Activated naive CD8-positive, alpha-beta T cell (primary cell): ENCODE data around the gene KIN.
"Not testable (repeated sequence)": the region's sequence is repeated elsewhere in the genome, so short reads cannot be mapped to it uniquely, and the experiment has no call there.

Experiments
- H3K27ac Mint-ChIP-seq: one replicate; pipeline ENCODE4 v1.8.0; 2021; ENCODE audit warnings: mixed read lengths
- H3K27me3 Mint-ChIP-seq: one replicate; pipeline ENCODE4 v1.8.0; 2021; ENCODE audit warnings: mixed read lengths
- H3K36me3 Mint-ChIP-seq: one replicate; pipeline ENCODE4 v1.8.0; 2021; ENCODE audit warnings: mixed read lengths
- H3K4me1 Mint-ChIP-seq: one replicate; pipeline ENCODE4 v1.8.0; 2021; ENCODE audit warnings: low read depth, mixed read lengths
- H3K4me3 Mint-ChIP-seq: one replicate; pipeline ENCODE4 v1.8.0; 2021; ENCODE audit warnings: mild to moderate bottlenecking, mixed read lengths
- H3K9me3 Mint-ChIP-seq: one replicate; pipeline ENCODE4 v1.8.0; 2021; ENCODE audit warnings: low read depth, mixed read lengths

Gene KIN

DNA sequence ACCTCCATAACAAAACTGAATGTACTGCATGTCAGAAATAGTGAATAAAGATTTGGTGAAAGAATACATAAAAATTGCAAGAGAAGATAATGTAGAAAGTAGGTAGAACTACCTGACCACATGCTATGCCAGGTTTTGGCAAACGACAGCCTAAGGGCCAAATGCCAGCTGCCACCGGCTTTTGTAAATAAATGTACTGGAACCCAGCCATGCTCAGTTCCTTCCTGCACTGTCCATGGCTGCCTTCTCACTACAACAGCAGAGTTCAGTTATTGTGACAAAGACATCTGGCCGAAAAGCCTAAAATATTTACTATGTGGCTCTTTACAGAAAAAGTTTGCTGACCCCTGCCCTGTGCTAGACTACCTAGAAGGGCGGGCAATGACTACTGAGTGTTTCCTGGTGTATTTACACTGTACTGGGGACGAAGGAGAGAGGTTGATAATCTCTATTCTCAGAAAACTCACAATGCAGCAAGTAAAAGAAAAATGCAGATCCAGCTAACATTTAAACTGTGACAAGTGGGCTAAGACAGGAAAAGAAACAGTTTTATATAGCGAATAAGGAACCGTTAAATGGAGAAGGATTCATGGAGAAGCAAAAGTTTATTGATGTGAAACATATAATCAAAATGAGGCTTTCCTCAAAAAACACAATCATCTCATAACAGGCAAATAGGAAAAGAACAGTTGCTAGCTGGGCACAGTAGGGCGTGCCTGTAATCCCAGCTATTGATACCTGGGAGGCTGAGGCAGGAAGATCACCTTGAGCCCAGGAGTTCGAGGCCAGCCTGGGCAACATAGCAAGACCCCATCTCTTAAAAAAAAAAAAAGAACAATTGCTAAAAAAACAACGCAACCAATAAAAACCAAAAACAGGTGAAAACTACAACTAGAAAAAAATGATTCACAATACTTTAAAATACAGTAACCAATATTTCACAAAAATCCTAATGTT, 13.7 kb downstream of the KIN start:
- Mint-ChIP-seq H3K4me3 (no peak overlapping the region), H3K4me1 (no peaks in the 10 kb centered on the region), H3K9me3 (no peaks in the 10 kb centered on the region), H3K27ac (no peak overlapping the region), H3K36me3 (peaks cover 17% of the 10 kb centered on the region), H3K27me3 (no peaks in the 10 kb centered on the region)

GRCh38 chr10:7768417-7768816, 19.4 kb downstream of the KIN start:
- no peak overlapping the region for H3K4me3 Mint-ChIP-seq
- H3K4me1 Mint-ChIP-seq: no peaks in the 10 kb centered on the region
- H3K27ac Mint-ChIP-seq: no peak overlapping the region
- H3K27me3 Mint-ChIP-seq: no peaks in the 10 kb centered on the region
- H3K9me3 Mint-ChIP-seq: no peaks in the 10 kb centered on the region
- peaks cover 15% of the 10 kb centered on the region for H3K36me3 Mint-ChIP-seq

- H3K4me3 Mint-ChIP-seq: no peak overlapping the region
- H3K9me3 Mint-ChIP-seq: no peaks in the 10 kb centered on the region
- peaks cover 16% of the 10 kb centered on the region for H3K36me3 Mint-ChIP-seq
- H3K27ac Mint-ChIP-seq: no peak overlapping the region
- H3K4me1 Mint-ChIP-seq: no peaks in the 10 kb centered on the region
- H3K27me3 Mint-ChIP-seq: no peaks in the 10 kb centered on the region
These were observed 20.6 kb downstream of the KIN start for GRCh38 chr10:7767209-7767608.

GRCh38 chr10:7766241-7766640, 21.6 kb downstream of the KIN start:
- Mint-ChIP-seq H3K4me1 (no peaks in the 10 kb centered on the region), H3K4me3 (no peak overlapping the region), H3K27ac (no peak overlapping the region), H3K27me3 (no peaks in the 10 kb centered on the region), H3K9me3 (no peaks in the 10 kb centered on the region), H3K36me3 (peaks cover 12% of the 10 kb centered on the region)

GRCh38 chr10:7763929-7764328, 23.9 kb downstream of the KIN start:
- H3K27ac Mint-ChIP-seq: no peak overlapping the region
- H3K9me3 Mint-ChIP-seq: no peaks in the 10 kb centered on the region
- no peak overlapping the region for H3K4me3 Mint-ChIP-seq
- no peaks in the 10 kb centered on the region for H3K27me3 Mint-ChIP-seq
- H3K36me3 Mint-ChIP-seq: peaks cover 8% of the 10 kb centered on the region
- no peaks in the 10 kb centered on the region for H3K4me1 Mint-ChIP-seq

- no peak overlapping the region for H3K27ac Mint-ChIP-seq
- no peaks in the 10 kb centered on the region for H3K9me3 Mint-ChIP-seq
- peaks cover 10% of the 10 kb centered on the region for H3K36me3 Mint-ChIP-seq
These were observed 31.3 kb downstream of the KIN start for GRCh38 chr10:7756360-7756992.

GRCh38 chr10:7755103-7755502, 32.7 kb downstream of the KIN start:
- no peak overlapping the region for H3K27ac Mint-ChIP-seq
- H3K9me3 Mint-ChIP-seq: no peaks in the 10 kb centered on the region
- no peaks in the 10 kb centered on the region for H3K27me3 Mint-ChIP-seq
- no peaks in the 10 kb centered on the region for H3K4me1 Mint-ChIP-seq
- H3K36me3 Mint-ChIP-seq: peaks cover 10% of the 10 kb centered on the region
- no peak overlapping the region for H3K4me3 Mint-ChIP-seq

More at GRCh38 chr10:7756360-7756992, 31.3 kb downstream of the KIN start:
- Mint-ChIP-seq H3K27me3 (no peaks in the 10 kb centered on the region), H3K4me3 (no peak overlapping the region), H3K4me1 (no peaks in the 10 kb centered on the region)

GRCh38 chr10:7752251-7752650, 35.5 kb downstream of the KIN start:
- no peak overlapping the region for H3K27ac Mint-ChIP-seq
- H3K4me1 Mint-ChIP-seq: no peaks in the 10 kb centered on the region
- H3K4me3 Mint-ChIP-seq: no peak overlapping the region
- no peaks in the 10 kb centered on the region for H3K9me3 Mint-ChIP-seq
- H3K27me3 Mint-ChIP-seq: no peaks in the 10 kb centered on the region
- H3K36me3 Mint-ChIP-seq: peaks cover 10% of the 10 kb centered on the region

DNA sequence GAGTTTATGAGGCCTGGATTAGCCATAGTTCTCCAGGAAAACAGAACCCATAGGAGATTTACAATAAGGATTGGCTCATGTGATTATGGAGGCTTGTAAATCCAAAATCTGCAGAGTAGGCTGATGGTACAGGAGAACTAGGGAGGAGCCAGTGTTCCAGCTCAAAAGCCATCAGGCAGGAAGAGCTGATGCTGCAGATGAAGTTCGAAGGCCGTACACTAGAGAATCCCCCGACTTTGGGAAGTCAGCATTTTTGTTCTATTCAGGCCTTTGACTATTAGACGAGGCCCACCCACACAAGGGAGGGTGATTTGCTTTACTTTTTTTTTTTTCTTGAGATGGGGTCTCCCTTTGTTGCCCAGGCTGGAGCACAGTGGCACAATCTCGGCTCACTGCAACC, 37.6 kb downstream of the KIN start:
- no peaks in the 10 kb centered on the region for H3K9me3 Mint-ChIP-seq
- H3K36me3 Mint-ChIP-seq: peaks cover 8% of the 10 kb centered on the region
- no peaks in the 10 kb centered on the region for H3K27me3 Mint-ChIP-seq
- H3K4me1 Mint-ChIP-seq: no peaks in the 10 kb centered on the region
- no peak overlapping the region for H3K4me3 Mint-ChIP-seq
- no peak overlapping the region for H3K27ac Mint-ChIP-seq

GRCh38 chr10:7748637-7749036, 39.2 kb downstream of the KIN start:
- H3K36me3 Mint-ChIP-seq, H3K9me3 Mint-ChIP-seq, H3K27ac Mint-ChIP-seq, H3K4me1 Mint-ChIP-seq, H3K4me3 Mint-ChIP-seq, H3K27me3 Mint-ChIP-seq: not testable (repeated sequence)

GRCh38 chr10:7744307-7744706, 43.5 kb downstream of the KIN start:
- Mint-ChIP-seq H3K36me3 (peaks cover 2% of the 10 kb centered on the region), H3K4me3 (no peak overlapping the region), H3K27ac (no peak overlapping the region), H3K27me3 (no peaks in the 10 kb centered on the region), H3K4me1 (no peaks in the 10 kb centered on the region), H3K9me3 (no peaks in the 10 kb centered on the region)

- Mint-ChIP-seq H3K36me3 (peaks cover 2% of the 10 kb centered on the region), H3K27me3 (no peaks in the 10 kb centered on the region), H3K4me1 (no peaks in the 10 kb centered on the region), H3K9me3 (no peaks in the 10 kb centered on the region), H3K27ac (no peak overlapping the region), H3K4me3 (no peak overlapping the region)
These were observed 49.0 kb downstream of the KIN start for GRCh38 chr10:7738536-7739407.

- Mint-ChIP-seq H3K36me3 (peaks cover 4% of the 10 kb centered on the region), H3K4me1 (no peaks in the 10 kb centered on the region), H3K27me3 (peaks cover 6% of the 10 kb centered on the region), H3K4me3 (no peak overlapping the region), H3K27ac (no peak overlapping the region), H3K9me3 (no peaks in the 10 kb centered on the region)
These were observed 53.0 kb downstream of the KIN start for GRCh38 chr10:7734821-7735220.

GRCh38 chr10:7722927-7723529, 64.8 kb downstream of the KIN start:
- peaks cover 1% of the 10 kb centered on the region for H3K27me3 Mint-ChIP-seq
- no peak overlapping the region for H3K27ac Mint-ChIP-seq
- no peak overlapping the region for H3K4me3 Mint-ChIP-seq
- no peaks in the 10 kb centered on the region for H3K9me3 Mint-ChIP-seq
- no peaks in the 10 kb centered on the region for H3K4me1 Mint-ChIP-seq
- H3K36me3 Mint-ChIP-seq: peaks cover 4% of the 10 kb centered on the region
